GM12878 (cell line): ENCODE results near the gene NHERF1. TPM values are rescaled to one million over a fixed set of nuclear protein-coding genes. Genes with fewer than 3 reads are reported as not detected.
A peak's percentile ranks its signal among the peaks of the same experiment; 100 is the strongest.

Experiments
- ATF3 ChIP-seq: IDR thresholded peaks from 2 replicates; pipeline ENCODE4 v1.6.1; 2011; ENCODE audit warnings: low read depth, mild to moderate bottlenecking, low read length, moderate library complexity, borderline replicate concordance; ENCODE audit errors: extremely low read depth
- BCL3 ChIP-seq: IDR thresholded peaks from 2 replicates; pipeline ENCODE4 v1.6.1; 2011; ENCODE audit warnings: borderline replicate concordance, low read depth, mild to moderate bottlenecking, moderate library complexity, low read length; ENCODE audit not compliant: insufficient read depth, poor library complexity, severe bottlenecking
- CHD2 ChIP-seq: IDR thresholded peaks from 2 replicates; pipeline ENCODE4 v1.6.1; 2011; ENCODE audit warnings: low read depth, low read length, improper control_type of control experiment, borderline replicate concordance
- DPF2 ChIP-seq: fragments of 450-650 bp; IDR thresholded peaks from 2 replicates; pipeline ENCODE4 v1.6.1; 2017; ENCODE audit warnings: mild to moderate bottlenecking
- EP300 ChIP-seq, 2 experiments: fragments of 150-350 bp in 1 of 2; IDR thresholded peaks; 2 replicates each; pipeline ENCODE4 v1.6.1; 2011 to 2012; ENCODE audit warnings: low read depth in 2 of 2, low read length in 2 of 2, borderline replicate concordance in 1 of 2, improper control_type of control experiment in 1 of 2, inconsistent platforms in 1 of 2; ENCODE audit not compliant: control insufficient read depth in 1 of 2
- HDAC6 ChIP-seq: fragments of 200-600 bp; sonication (generic); IDR thresholded peaks from one replicate; pipeline ENCODE4 v1.8.0; 2017; ENCODE audit warnings: antibody characterized with exemption; ENCODE audit not compliant: unreplicated experiment
- HDGF ChIP-seq: fragments of 450-650 bp; IDR thresholded peaks from 2 replicates; pipeline ENCODE4 v1.6.1; 2016; ENCODE audit warnings: antibody characterized with exemption
- HSF1 ChIP-seq: fragments of 150-350 bp; IDR thresholded peaks from 2 replicates; pipeline ENCODE4 v1.6.1; 2014; ENCODE audit warnings: mild to moderate bottlenecking, low read depth, low read length
- IKZF2 ChIP-seq, 2 experiments: fragments of 450-650 bp; IDR thresholded peaks; 2 replicates each; pipeline ENCODE4 v1.6.1; 2017; ENCODE audit warnings: mild to moderate bottlenecking in 2 of 2, moderate library complexity in 2 of 2
- IRF4 ChIP-seq: IDR thresholded peaks from 2 replicates; pipeline ENCODE4 v1.6.1; 2011; ENCODE audit warnings: low read depth, low read length
- NFXL1 ChIP-seq: fragments of 450-650 bp; IDR thresholded peaks from 2 replicates; pipeline ENCODE4 v1.6.1; 2017; ENCODE audit warnings: antibody characterized with exemption, mild to moderate bottlenecking, borderline replicate concordance
- POLR2A ChIP-seq: IDR thresholded peaks from 2 replicates; pipeline ENCODE4 v1.6.1; 2011; ENCODE audit warnings: low read depth, mild to moderate bottlenecking, low read length
- RELB ChIP-seq: fragments of 450-650 bp; IDR thresholded peaks from 2 replicates; pipeline ENCODE4 v1.6.1; 2017; ENCODE audit warnings: low read depth, mild to moderate bottlenecking, moderate library complexity
- STAT1 ChIP-seq: fragments of 450-650 bp; conservative IDR thresholded peaks from 2 replicates; pipeline ENCODE4 v1.6.1; 2014; ENCODE audit warnings: antibody characterized with exemption, mild to moderate bottlenecking
- SUZ12 ChIP-seq: fragments of 200-600 bp; sonication (generic); IDR thresholded peaks from one replicate; pipeline ENCODE4 v1.6.1; 2018; ENCODE audit warnings: antibody characterized with exemption, mild to moderate bottlenecking; ENCODE audit not compliant: unreplicated experiment
- WRNIP1 ChIP-seq: IDR thresholded peaks from 2 replicates; pipeline ENCODE4 v1.6.1; 2011; ENCODE audit warnings: low read depth, low read length, improper control_type of control experiment, borderline replicate concordance
- ZNF217 ChIP-seq: fragments of 450-650 bp; IDR thresholded peaks from 2 replicates; pipeline ENCODE4 v1.6.1; 2017; ENCODE audit warnings: antibody characterized with exemption, mild to moderate bottlenecking
- ZNF24 ChIP-seq: fragments of 450-650 bp; IDR thresholded peaks from 2 replicates; pipeline ENCODE4 v1.6.1; 2017; ENCODE audit warnings: antibody characterized with exemption, mild to moderate bottlenecking
- ZNF384 ChIP-seq: IDR thresholded peaks from 2 replicates; pipeline ENCODE4 v1.6.1; 2012; ENCODE audit warnings: low read depth, mild to moderate bottlenecking, low read length, improper control_type of control experiment, borderline replicate concordance
- ZNF687 ChIP-seq: fragments of 450-650 bp; IDR thresholded peaks from 2 replicates; pipeline ENCODE4 v1.6.1; 2017; ENCODE audit warnings: mild to moderate bottlenecking, moderate library complexity
- polyA plus RNA-seq, 11 experiments: library from polyadenylated mRNA; depleted of rRNA in 4 of 11; unstranded in 6 of 11; stranded (reverse) in 5 of 11; fragments of >200 nt; fragmentation: Nextera tagmentation in 4 of 11; fragmentation: Illumina TruSeq in 1 of 11; extraction: Ambion mirVana in 4 of 11; extraction: Trizol in 1 of 11; gene quantifications; 1 replicate in 1 of 11; 2 replicates in 10 of 11; pipeline versions ENCODE4 v1.2.1 to v1.2.3, GENCODE V29; 2011 to 2016; ENCODE audit warnings: inconsistent platforms in 2 of 11, missing spikeins in 2 of 11, low read depth in 1 of 11
- total RNA-seq, 4 experiments: library from RNA; depleted of rRNA in 3 of 4; stranded (reverse); fragments of >200 nt in 3 of 4; fragmentation: Illumina TruSeq in 1 of 4; extraction: Trizol in 1 of 4; gene quantifications; 2 replicates each; pipeline versions ENCODE4 v1.2.1 to v1.2.3, GENCODE V29; 2013 to 2021

NHERF1 gene
- total and polyA plus RNA-seq, 10 of the 15 experiments (the other 5 are each of a cell fraction or from before 2014, with no cell fraction given) = 13.4 to 61.6 (median 39.0) TPM

- TF ChIP-seq ZNF217 (no peak), POLR2A (peak; percentile 89), IRF4 (no peak), CHD2 (peak; percentile 83), ATF3 (no peak), RELB (0 out of 2 replicates have a peak, but pooled peaks have one; percentile 39), HSF1 (no peak), HDAC6 (no peak), NFXL1 (no peak), DPF2 (peak; percentile 49), ZNF687 (0 out of 2 replicates have a peak, but pooled peaks have one; percentile 41), HDGF (peak; percentile 93), IKZF2 (IDR thresholded peaks at IDR 0.05) (no peak), SUZ12 (no peak), ZNF384 (no peak), ZNF24 (no peak), STAT1 (no peak; the same call in 1 of the 2 replicates), BCL3 (no peak), EP300 (IDR thresholded peaks at IDR 0.05; ENCODE audit: borderline replicate concordance in 1 of 2, control insufficient read depth in 1 of 2, low read depth in 2 of 2, low read length in 2 of 2) (no peak), WRNIP1 (no peak)
Measured at GRCh38 chr17:74776044-74776962, 27.9 kb downstream of the NHERF1 start, which contains the start of gene NAT9 (continued).
